Effector memory CD8-positive, alpha-beta T cell (primary cell): ENCODE data around the gene POLD1.
"Not testable (repeated sequence)": the region's sequence is repeated elsewhere in the genome, so short reads cannot be mapped to it uniquely, and the experiment has no call there.

ENCODE experiments used
- ATAC-seq: fragments of 150-1000 bp; cut with Tn5 transposase; replicated peaks from 2 replicates; pipeline ENCODE4 v1.10.0; 2021; ENCODE audit warnings: mild to moderate bottlenecking, moderate library complexity
- DNase-seq, 3 experiments: peaks; one replicate each; pipeline ENCODE4 v3.0.0; 2021
- H3K27ac Mint-ChIP-seq, 2 donors: one replicate each; pipeline ENCODE4 v1.8.0; 2022; ENCODE audit warnings: mild to moderate bottlenecking in 2 of 2, mixed read lengths in 2 of 2, moderate library complexity in 2 of 2
- H3K27me3 Mint-ChIP-seq, 2 donors: one replicate each; pipeline ENCODE4 v1.8.0; 2022; ENCODE audit warnings: mixed read lengths in 2 of 2
- H3K36me3 Mint-ChIP-seq: one replicate; pipeline ENCODE4 v1.8.0; 2022; ENCODE audit warnings: mild to moderate bottlenecking, moderate library complexity, mixed read lengths; ENCODE audit not compliant: insufficient read depth
- H3K4me1 Mint-ChIP-seq, 2 donors: one replicate each; pipeline ENCODE4 v1.8.0; 2022; ENCODE audit warnings: low read depth in 2 of 2, mixed read lengths in 2 of 2
- H3K4me3 Mint-ChIP-seq, 2 donors: one replicate each; pipeline ENCODE4 v1.8.0; 2022; ENCODE audit warnings: mild to moderate bottlenecking in 2 of 2, mixed read lengths in 2 of 2, moderate library complexity in 2 of 2
- H3K9me3 Mint-ChIP-seq, 2 donors: one replicate each; pipeline ENCODE4 v1.8.0; 2022; ENCODE audit warnings: mixed read lengths in 2 of 2
- total RNA-seq, 9 experiments: gene quantifications; one replicate each; lab custom pipeline; 2026; lab: John Stamatoyannopoulos, UW

POLD1 gene
- 18.6 to 77.3 (median 39.9) reads per million in 9 experiments for total RNA-seq

- Mint-ChIP-seq H3K4me1 (peaks cover 32 to 34% of the 10 kb centered on the region in 2 donors), H3K36me3 (peaks cover 53% of the 10 kb centered on the region), H3K27ac (peak within 1 kb of the TSS; percentile 91 to 94), H3K9me3 (no peaks in the 10 kb centered on the region), H3K27me3 (no peaks in the 10 kb centered on the region), H3K4me3 (peak within 1 kb of the TSS; percentile 95 to 98)
- DNase-seq: peak; percentile 98 to 99 (median 99)
- ATAC-seq: peak; percentile 87
Observed at GRCh38 chr19:50383852-50384684, at the start of gene POLD1. TSS of gene POLD1 (plus strand) at chr19:50384347. CDS start at chr19:50398852, 14,505 bp downstream.

GRCh38 chr19:50334741-50335421 lies 49.3 kb upstream of the POLD1 start:
- ATAC-seq: no peak
- Mint-ChIP-seq H3K36me3 (peaks cover 15% of the 10 kb centered on the region), H3K4me3 (peak overlapping the region; percentile 38 to 44)

GRCh38 chr19:50337031-50337430 lies 47.1 kb upstream of the POLD1 start:
- H3K4me3 Mint-ChIP-seq, DNase-seq, H3K27ac Mint-ChIP-seq, H3K9me3 Mint-ChIP-seq, ATAC-seq: not testable (repeated sequence)
- Mint-ChIP-seq H3K27me3 (peaks cover 24 to 54% of the 10 kb centered on the region in 2 donors), H3K36me3 (peaks cover 13% of the 10 kb centered on the region), H3K4me1 (peaks cover 12 to 14% of the 10 kb centered on the region in 2 donors)

More at GRCh38 chr19:50334741-50335421, 49.3 kb upstream of the POLD1 start:
- Mint-ChIP-seq H3K4me1 (peaks cover 29 to 30% of the 10 kb centered on the region in 2 donors), H3K9me3 (peaks cover 2 to 8% of the 10 kb centered on the region in 2 donors), H3K27me3 (peaks cover 44 to 76% of the 10 kb centered on the region in 2 donors), H3K27ac (no peak overlapping the region)
- no peak for DNase-seq

- Mint-ChIP-seq H3K9me3 (no peaks in the 10 kb centered on the region), H3K27ac (no peak overlapping the region), H3K27me3 (peaks cover 17 to 45% of the 10 kb centered on the region in 2 donors), H3K4me1 (peaks cover 2 to 3% of the 10 kb centered on the region in 2 donors), H3K36me3 (no peaks in the 10 kb centered on the region), H3K4me3 (no peak overlapping the region)
- no peak for DNase-seq
- no peak for ATAC-seq
Observed at GRCh38 chr19:50340331-50340730, 43.8 kb upstream of the POLD1 start.

- Mint-ChIP-seq H3K27me3 (peaks cover 9 to 37% of the 10 kb centered on the region in 2 donors), H3K27ac (no peak overlapping the region), H3K4me1 (peaks cover 2 to 3% of the 10 kb centered on the region in 2 donors), H3K4me3 (no peak overlapping the region), H3K9me3 (no peaks in the 10 kb centered on the region), H3K36me3 (no peaks in the 10 kb centered on the region)
- DNase-seq: no peak
- peak; percentile 44 for ATAC-seq
Observed at GRCh38 chr19:50341091-50341564, 43.0 kb upstream of the POLD1 start.

GRCh38 chr19:50344661-50345318 lies 39.4 kb upstream of the POLD1 start:
- Mint-ChIP-seq H3K4me1 (peaks cover 5 to 10% of the 10 kb centered on the region in 2 donors), H3K27ac (no peak overlapping the region), H3K9me3 (no peaks in the 10 kb centered on the region), H3K36me3 (no peaks in the 10 kb centered on the region), H3K27me3 (peaks cover 9 to 16% of the 10 kb centered on the region in 2 donors), H3K4me3 (no peak overlapping the region)
- ATAC-seq: peak; percentile 33
- no peak for DNase-seq

GRCh38 chr19:50347089-50347581 lies 37.0 kb upstream of the POLD1 start:
- not testable (repeated sequence) for DNase-seq, H3K36me3 Mint-ChIP-seq, ATAC-seq, H3K9me3 Mint-ChIP-seq
- Mint-ChIP-seq H3K4me3 (peak overlapping the region; percentile 35 to 54), H3K27me3 (peaks cover 9 to 28% of the 10 kb centered on the region in 2 donors), H3K4me1 (peaks cover 5 to 10% of the 10 kb centered on the region in 2 donors), H3K27ac (peak overlapping the region in 1 of 2 donors; percentile 72)

- DNase-seq (no peak), ATAC-seq (no peak)
- no peaks in the 10 kb centered on the region for H3K36me3 Mint-ChIP-seq
- H3K4me3 Mint-ChIP-seq: no peak overlapping the region
- peaks cover 3 to 7% of the 10 kb centered on the region in 2 donors for H3K4me1 Mint-ChIP-seq
- no peak overlapping the region for H3K27ac Mint-ChIP-seq
- peaks cover 0 to 18% of the 10 kb centered on the region in 2 donors for H3K27me3 Mint-ChIP-seq
- H3K9me3 Mint-ChIP-seq: no peaks in the 10 kb centered on the region
Observed at GRCh38 chr19:50349277-50350057, 34.7 kb upstream of the POLD1 start.

- peaks cover 0 to 12% of the 10 kb centered on the region in 2 donors for H3K27me3 Mint-ChIP-seq
- DNase-seq (no peak), ATAC-seq (no peak)
- H3K4me3 Mint-ChIP-seq: no peak overlapping the region
- no peaks in the 10 kb centered on the region for H3K9me3 Mint-ChIP-seq
- no peak overlapping the region for H3K27ac Mint-ChIP-seq
- peaks cover 4 to 7% of the 10 kb centered on the region in 2 donors for H3K4me1 Mint-ChIP-seq
- H3K36me3 Mint-ChIP-seq: peaks cover 4% of the 10 kb centered on the region
Observed at GRCh38 chr19:50352242-50352641, 31.9 kb upstream of the POLD1 start.

- DNase-seq, ATAC-seq, H3K4me3 Mint-ChIP-seq, H3K9me3 Mint-ChIP-seq, H3K27ac Mint-ChIP-seq: not testable (repeated sequence)
- Mint-ChIP-seq H3K36me3 (peaks cover 16% of the 10 kb centered on the region), H3K27me3 (peaks cover 0 to 12% of the 10 kb centered on the region in 2 donors), H3K4me1 (peaks cover 7 to 13% of the 10 kb centered on the region in 2 donors)
Observed at GRCh38 chr19:50353487-50353880, 30.7 kb upstream of the POLD1 start.

GRCh38 chr19:50356691-50357177 lies 27.4 kb upstream of the POLD1 start:
- peaks cover 0 to 3% of the 10 kb centered on the region in 2 donors for H3K27me3 Mint-ChIP-seq
- H3K4me1 Mint-ChIP-seq: peaks cover 28 to 40% of the 10 kb centered on the region in 2 donors
- no peaks in the 10 kb centered on the region for H3K9me3 Mint-ChIP-seq
- H3K27ac Mint-ChIP-seq: peak overlapping the region; percentile 97 to 98
- H3K4me3 Mint-ChIP-seq: peak overlapping the region; percentile 95
- DNase-seq: no peak
- peaks cover 24% of the 10 kb centered on the region for H3K36me3 Mint-ChIP-seq
- ATAC-seq: no peak
